NCI-H774 (cell line): ENCODE measurements around the gene CD69.
"Not testable (repeated sequence)": the region's sequence is repeated elsewhere in the genome, so short reads cannot be mapped to it uniquely, and the experiment has no call there.

Experiments
- DNase-seq: peaks from one replicate; lab custom pipeline; 2025; lab: John Stamatoyannopoulos, UW

Gene CD69

GRCh38 chr12:9719790-9720189 lies 40.9 kb downstream of the CD69 start:
- DNase-seq = no peak

- no peak for DNase-seq
Observed at GRCh38 chr12:9718968-9719367, 41.7 kb downstream of the CD69 start.

DNA sequence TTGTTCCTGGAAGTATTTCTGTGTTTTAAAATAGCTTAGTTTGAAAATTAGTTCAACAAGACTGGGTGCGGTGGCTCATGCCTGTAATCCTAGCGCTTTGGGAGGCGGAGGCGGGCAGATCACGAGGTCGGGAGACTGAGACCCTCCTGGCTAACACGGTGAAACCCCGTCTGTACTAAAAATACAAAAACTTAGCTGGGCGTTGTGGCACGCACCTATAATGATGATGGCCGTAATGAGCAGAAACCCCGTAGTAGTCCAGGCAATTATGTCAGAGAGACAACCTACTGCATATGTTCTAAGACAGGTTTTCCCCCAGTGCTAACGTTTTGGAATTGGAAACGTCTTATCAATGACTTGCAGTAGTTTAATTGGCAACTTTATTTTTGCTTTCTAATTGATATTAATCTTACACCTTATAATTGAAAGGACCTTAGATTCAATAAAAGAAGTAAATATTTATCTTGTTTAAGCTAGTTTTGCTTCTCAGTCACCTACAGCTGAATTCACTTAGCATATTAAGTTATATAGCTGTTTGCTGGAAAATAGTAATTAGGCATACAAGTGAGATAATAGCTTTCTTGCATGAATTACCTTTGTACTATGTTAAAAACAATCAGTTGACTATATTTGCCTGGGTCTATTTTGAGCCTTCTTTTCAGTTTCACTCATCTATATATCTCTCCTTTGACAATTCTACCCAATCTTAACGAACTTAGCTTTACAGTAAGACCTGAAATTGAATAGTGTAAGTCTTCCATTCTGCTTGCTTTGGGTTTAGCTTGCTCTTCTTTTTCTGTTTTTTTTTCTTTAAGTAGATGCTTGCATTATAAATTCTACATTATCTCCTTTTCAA lies 43.4 kb downstream of the CD69 start:
- no peak for DNase-seq

DNA sequence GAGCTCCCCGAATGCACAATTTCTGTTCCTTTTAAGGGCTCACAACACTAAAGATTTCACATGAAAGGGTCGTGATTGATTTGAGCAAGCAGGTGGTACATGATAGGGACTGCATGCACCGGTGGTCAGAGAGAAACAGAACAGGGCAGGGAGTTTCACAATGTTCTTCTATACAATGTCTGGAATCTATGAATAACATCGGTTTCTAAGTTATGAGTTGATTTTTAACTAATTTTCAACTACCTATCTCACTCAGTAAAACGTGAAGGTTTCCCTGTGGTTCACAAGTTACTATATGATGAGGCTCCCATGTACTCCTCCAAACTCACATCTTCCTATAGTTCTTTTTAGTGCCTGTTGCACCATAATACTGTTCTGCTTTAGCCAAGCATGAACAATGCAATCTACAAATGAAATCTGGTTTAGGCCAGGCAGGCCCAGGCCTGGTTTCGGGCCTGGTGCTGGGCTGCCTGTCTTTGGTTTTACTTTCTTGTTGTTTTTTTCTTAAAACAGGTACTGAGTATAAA lies 47.6 kb downstream of the CD69 start:
- DNase-seq = not testable (repeated sequence)

- DNase-seq = no peak
Observed at GRCh38 chr12:9711664-9712063, 49.0 kb downstream of the CD69 start.

- DNase-seq = no peak
Observed at GRCh38 chr12:9710584-9711375, 49.9 kb downstream of the CD69 start.

DNA sequence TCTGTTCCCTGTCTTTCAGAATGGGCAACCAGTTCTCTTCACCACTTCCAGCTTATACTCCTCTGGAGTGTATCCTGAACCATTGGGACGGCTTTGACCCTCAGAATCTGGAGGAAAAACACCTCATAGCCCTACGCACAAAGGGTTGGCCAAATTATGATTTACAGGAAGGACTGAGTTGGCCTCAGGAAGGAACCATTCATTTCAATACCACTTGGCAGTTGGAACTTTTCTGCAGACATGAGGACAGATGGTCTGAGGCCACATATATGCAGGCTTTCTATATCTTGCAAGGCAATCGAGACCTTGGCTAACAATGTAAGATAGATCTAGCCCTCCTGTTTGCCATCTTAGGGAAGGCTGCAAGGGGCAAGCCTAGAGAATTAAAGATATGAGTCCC lies 51.8 kb downstream of the CD69 start:
- DNase-seq = no peak

DNA sequence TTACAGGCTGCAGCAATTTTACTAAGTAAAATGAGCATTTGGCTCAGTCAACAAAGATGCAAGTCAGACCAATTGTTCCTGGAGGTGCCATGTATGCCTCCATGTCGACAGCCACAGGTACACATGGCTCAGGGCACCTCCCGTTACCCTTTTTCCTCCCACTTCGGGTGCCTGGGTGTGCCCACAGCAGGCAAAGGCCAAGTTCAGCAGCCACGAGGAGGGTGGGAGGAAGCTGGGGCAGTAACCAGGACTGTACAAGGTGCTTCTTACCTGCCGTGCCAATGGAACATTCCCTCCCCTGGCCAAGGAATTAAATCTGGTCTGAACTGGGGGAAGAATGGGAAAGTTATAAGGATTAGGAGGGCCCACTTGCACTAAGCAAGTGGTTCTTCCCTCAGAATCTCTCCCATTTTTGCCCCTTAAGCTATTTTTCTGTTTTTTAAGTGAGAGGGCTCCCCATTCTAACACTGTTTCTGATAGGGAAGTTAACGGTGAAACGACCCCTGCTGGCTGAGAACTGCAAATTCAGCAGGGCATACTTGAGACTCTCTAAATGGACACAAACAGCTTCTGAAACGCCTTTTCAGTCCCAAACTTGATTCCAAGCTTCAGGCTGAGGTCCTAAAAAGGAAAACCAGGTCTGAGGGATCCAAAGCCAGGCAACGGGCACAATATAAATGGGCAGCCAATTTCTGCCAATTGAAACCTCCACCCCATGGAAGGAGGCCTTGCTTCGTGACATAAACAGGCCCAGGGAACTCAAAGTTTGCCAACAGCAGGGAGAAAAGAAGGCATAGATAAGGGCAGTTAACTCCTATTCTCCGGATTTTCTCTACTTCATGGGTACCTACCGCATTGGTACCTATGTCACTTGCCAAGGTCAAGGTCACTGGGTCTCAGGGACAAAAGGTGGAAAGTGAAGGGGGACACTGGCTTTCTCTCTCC lies 52.6 kb downstream of the CD69 start:
- peak; percentile 9 for DNase-seq

DNA sequence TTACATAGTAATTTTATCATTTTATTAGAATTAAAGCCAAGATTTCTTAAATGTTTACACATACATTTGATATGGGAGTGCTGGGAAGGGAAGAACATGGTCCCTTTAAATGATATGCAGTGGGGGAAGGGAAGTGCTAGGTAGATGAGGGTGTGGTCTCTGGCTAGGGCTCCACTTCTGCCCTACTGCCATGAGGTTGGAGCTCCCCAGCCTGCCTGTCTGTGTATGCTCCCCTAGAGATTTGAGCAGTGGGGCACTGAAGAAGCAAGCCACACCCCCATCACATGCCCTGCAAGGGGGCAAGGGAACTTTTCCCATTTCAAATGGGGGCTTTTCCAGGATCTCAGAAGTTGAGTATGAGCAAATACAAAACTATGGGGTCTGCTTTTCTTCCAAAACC lies 53.3 kb downstream of the CD69 start:
- no peak for DNase-seq

- no peak for DNase-seq
Observed at GRCh38 chr12:9706086-9706685, 54.5 kb downstream of the CD69 start.

DNA sequence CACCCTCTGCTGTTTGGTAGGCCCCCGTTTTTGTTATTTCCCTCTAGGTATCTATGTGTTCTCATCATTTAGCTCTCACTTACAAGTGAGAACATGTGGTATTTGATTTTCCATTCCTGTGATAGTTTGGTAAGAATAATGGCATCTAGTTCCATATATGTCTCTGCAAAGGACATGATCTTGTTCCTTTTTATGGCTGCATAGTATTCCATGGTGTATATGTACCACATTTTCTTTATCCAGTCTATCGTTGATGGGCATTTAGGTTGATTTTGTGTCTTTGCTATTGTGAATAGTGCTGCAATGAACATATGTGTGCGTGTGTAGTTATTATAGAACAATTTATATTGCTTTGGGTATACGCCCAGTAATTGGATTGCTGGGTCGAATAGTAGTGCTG lies 56.1 kb downstream of the CD69 start:
- not testable (repeated sequence) for DNase-seq
